HepG2 (cell line): ENCODE results near the gene MACROD2. TPM values are rescaled to one million over a fixed set of nuclear protein-coding genes. Genes with fewer than 3 reads are reported as not detected.

Experiments used
- ATAC-seq: fragments of 200-7000 bp; cut with Tn5 transposase; 3 replicates; pipeline ENCODE4 v1.9.1; 2020; ENCODE audit warnings: mild to moderate bottlenecking, moderate library complexity
- BruUV-seq: library from RNA; stranded (reverse); fragments of 400-500 nt; replicated peaks from 2 replicates; lab custom pipeline; 2021; lab: Mats Ljungman, UMichigan
- CTCF ChIA-PET: fragments of 300-600 bp; formaldehyde crosslinking; extraction: SDS; loops from one replicate; lab custom pipeline; 2021; ENCODE audit warnings: low total read pairs, inconsistent platforms, low intra/inter-chr PET ratio; lab: Yijun Ruan, JAX
- POLR2A ChIA-PET: fragments of 350-600 bp; sonication (Branson Sonifier 250); formaldehyde crosslinking; loops from one replicate; lab custom pipeline; 2020; ENCODE audit warnings: antibody characterized with exemption, inconsistent platforms; lab: Yijun Ruan, JAX
- DNase-seq: peaks from one replicate; pipeline ENCODE4 v3.0.0-alpha.2; 2015; ENCODE audit warnings: low spot score
- FAIRE-seq: peaks from 3 replicates; lab custom pipeline; 2011; peaks lifted over from hg19 to GRCh38; lab: Jason Lieb, UNC
- H2AFZ ChIP-seq: one replicate; pipeline ENCODE4 v1.6.1; 2011; ENCODE audit warnings: low read length, inconsistent platforms
- H3K27ac ChIP-seq: fragments of 300-600 bp; 3 replicates; pipeline ENCODE4 v1.8.0; 2011; ENCODE audit warnings: mixed run types, mild to moderate bottlenecking, mixed read lengths, low read length, inconsistent platforms; ENCODE audit not compliant: insufficient read depth; ENCODE audit errors: extremely low read length
- H3K27me3 ChIP-seq, 2 experiments: fragments of 200-600 bp in 1 of 2; 2 replicates in 1 of 2; 3 replicates in 1 of 2; pipeline versions ENCODE4 v1.6.0 to v1.8.0; 2011; ENCODE audit warnings: low read length in 2 of 2, mild to moderate bottlenecking in 2 of 2, moderate library complexity in 2 of 2, inconsistent platforms in 1 of 2; ENCODE audit not compliant: insufficient read depth in 2 of 2, control insufficient read depth in 1 of 2
- H3K36me3 ChIP-seq, 2 experiments: fragments of 200-600 bp in 1 of 2; replicated peaks in 1 of 2; 2 replicates in 1 of 2; 3 replicates in 1 of 2; pipeline versions ENCODE4 v1.5.1 to v1.8.0; 2011; ENCODE audit warnings: low read length in 2 of 2, inconsistent platforms in 1 of 2; ENCODE audit not compliant: insufficient read depth in 2 of 2, control insufficient read depth in 1 of 2
- H3K4me1 ChIP-seq: 2 replicates; pipeline ENCODE4 v1.5.1; 2012; ENCODE audit warnings: low read length, inconsistent platforms; ENCODE audit not compliant: insufficient read depth
- H3K4me2 ChIP-seq: 2 replicates; pipeline ENCODE4 v1.6.0; 2011; ENCODE audit warnings: low read depth, low read length, inconsistent platforms
- H3K4me3 ChIP-seq, 3 experiments: fragments of 200-600 bp in 1 of 3; sonication (generic), shearing (Covaris generic) in 1 of 3; replicated peaks in 1 of 3; 2 replicates each; pipeline ENCODE4 v1.5.1; 2011 to 2016; ENCODE audit warnings: low read length in 3 of 3, inconsistent platforms in 2 of 3, low read depth in 2 of 3, mild to moderate bottlenecking in 2 of 3, control low read depth in 1 of 3, mixed read lengths in 1 of 3; ENCODE audit not compliant: insufficient read depth in 1 of 3
- H3K79me2 ChIP-seq: one replicate; pipeline ENCODE4 v1.6.1; 2011; ENCODE audit warnings: low read length, inconsistent platforms; ENCODE audit not compliant: insufficient read depth
- H3K9ac ChIP-seq: 2 replicates; pipeline ENCODE4 v1.6.0; 2011; ENCODE audit warnings: mild to moderate bottlenecking, low read depth, low read length, inconsistent platforms; ENCODE audit not compliant: insufficient read depth
- H3K9me3 ChIP-seq: 2 replicates; pipeline ENCODE4 v1.5.1; 2012; ENCODE audit warnings: mild to moderate bottlenecking, low read length
- H4K20me1 ChIP-seq: 2 replicates; pipeline ENCODE4 v1.6.0; 2011; ENCODE audit warnings: inconsistent platforms, mild to moderate bottlenecking, low read length, moderate library complexity; ENCODE audit not compliant: insufficient read depth
- BCL6 ChIP-seq: IDR thresholded peaks from 2 replicates; pipeline ENCODE4 v1.6.1; 2016; ENCODE audit warnings: missing genetic modification reagents, missing compliant biosample characterization
- MXD4 ChIP-seq: IDR thresholded peaks from 2 replicates; pipeline ENCODE4 v1.6.1; 2016; ENCODE audit warnings: mild to moderate bottlenecking, missing biosample characterization, missing genetic modification reagents
- NR2C2 ChIP-seq: sonication (generic); formaldehyde crosslinking; IDR thresholded peaks from 2 replicates; pipeline ENCODE4 v1.4.0; 2020; ENCODE audit warnings: missing genetic modification reagents, mild to moderate bottlenecking, moderate library complexity, borderline replicate concordance
- ONECUT2 ChIP-seq: sonication (generic); formaldehyde crosslinking; IDR thresholded peaks from 2 replicates; pipeline ENCODE4 v1.4.0; 2020; ENCODE audit warnings: missing genetic modification reagents
- PCBP1 ChIP-seq: fragments of 200-400 bp; formaldehyde crosslinking; IDR thresholded peaks from 2 replicates; pipeline ENCODE4 v1.6.1; 2017; ENCODE audit warnings: mild to moderate bottlenecking, low read depth, low read length, borderline replicate concordance
- SP140L ChIP-seq: sonication (generic); formaldehyde crosslinking; IDR thresholded peaks from 2 replicates; pipeline ENCODE4 v1.4.0; 2020; ENCODE audit warnings: missing genetic modification reagents, borderline replicate concordance
- THYN1 ChIP-seq: sonication (generic); formaldehyde crosslinking; IDR thresholded peaks from 2 replicates; pipeline ENCODE4 v1.8.1; 2023; ENCODE audit warnings: low read depth, mild to moderate bottlenecking, moderate library complexity, missing genetic modification reagents, borderline replicate concordance
- ZNF136 ChIP-seq: sonication (generic); formaldehyde crosslinking; IDR thresholded peaks from 2 replicates; pipeline ENCODE4 v1.8.1; 2022; ENCODE audit warnings: low read depth, mild to moderate bottlenecking, moderate library complexity, missing genetic modification reagents
- ZNF326 ChIP-seq: sonication (generic); formaldehyde crosslinking; IDR thresholded peaks from 2 replicates; pipeline ENCODE4 v1.4.0; 2020; ENCODE audit warnings: missing genetic modification reagents, borderline replicate concordance
- ZNF350 ChIP-seq: sonication (generic); formaldehyde crosslinking; IDR thresholded peaks from 2 replicates; pipeline ENCODE4 v1.4.0; 2020; ENCODE audit warnings: mild to moderate bottlenecking, low read depth, missing genetic modification reagents, borderline replicate concordance
- ZNF768 ChIP-seq: sonication (generic); formaldehyde crosslinking; IDR thresholded peaks from 2 replicates; pipeline ENCODE4 v1.4.0; 2020; ENCODE audit warnings: missing genetic modification reagents
- ZSCAN25 ChIP-seq: sonication (generic); formaldehyde crosslinking; IDR thresholded peaks from 2 replicates; pipeline ENCODE4 v1.8.0; 2022; ENCODE audit warnings: mild to moderate bottlenecking, missing genetic modification reagents
- WGBS: methylation state at CpG from one replicate; pipeline ENCODE4 v1.1.6; 2017; ENCODE audit warnings: low lambda C conversion rate; 5-methylcytosine and 5-hydroxymethylcytosine counted together
- in situ Hi-C: cut with HindIII; loops from 2 replicates; pipeline ENCODE4 v1.10.0; 2017; ENCODE audit warnings: low pct_unique_long_range_greater_than_20kb; ENCODE audit not compliant: extremely low pct_ligation_motif_present
- intact Hi-C: fragments of 100-400 bp; cut with micrococcal nuclease; formaldehyde crosslinking; loops from one replicate; pipeline ENCODE4 v1.10.0; 2022; ENCODE audit not compliant: unreplicated experiment
- polyA plus RNA-seq, 8 experiments: library from polyadenylated mRNA; depleted of rRNA in 3 of 8; stranded (reverse) in 7 of 8; unstranded in 1 of 8; fragments of >200 nt; fragmentation: Illumina TruSeq in 4 of 8; extraction: Trizol in 4 of 8; gene quantifications; 2 replicates each; pipeline versions ENCODE4 v1.2.1 to v1.2.3, GENCODE V29; 2011 to 2016; ENCODE audit warnings: low read depth in 4 of 8, missing spikeins in 1 of 8, mixed read lengths in 1 of 8; ENCODE audit not compliant: insufficient read depth in 1 of 8
- total RNA-seq, 5 experiments: library from RNA; depleted of rRNA; stranded (reverse); fragments of >200 nt; fragmentation: Illumina TruSeq; extraction: Trizol; gene quantifications; 2 replicates each; pipeline ENCODE4 v1.2.3, GENCODE V29; 2016; ENCODE audit warnings: low read depth in 1 of 5
- TF ChIP-seq, protein P1 (sequence below): sonication (generic); formaldehyde crosslinking; IDR thresholded peaks from 2 replicates; pipeline ENCODE4 v1.4.0; 2020; ENCODE audit warnings: missing genetic modification reagents; ENCODE audit errors: not compliant biosample characterization
- TF ChIP-seq, protein P2 (sequence below): IDR thresholded peaks from 2 replicates; pipeline ENCODE4 v1.6.1; 2016; ENCODE audit warnings: low read depth, borderline replicate concordance
- TF ChIP-seq, protein P3 (sequence below): sonication (generic); formaldehyde crosslinking; IDR thresholded peaks from 2 replicates; pipeline ENCODE4 v1.5.0; 2020; ENCODE audit warnings: mild to moderate bottlenecking, missing genetic modification reagents
- TF ChIP-seq, protein P4 (sequence below): sonication (generic); formaldehyde crosslinking; IDR thresholded peaks from 2 replicates; pipeline ENCODE4 v1.9.0; 2021; ENCODE audit warnings: missing genetic modification reagents, borderline replicate concordance
- TF ChIP-seq, protein P5 (sequence below): IDR thresholded peaks from 2 replicates; pipeline ENCODE4 v1.6.1; 2016

Gene MACROD2
- total and polyA plus RNA-seq, 2 of the 13 experiments (the other 11 are each of a cell fraction or from before 2014, with no cell fraction given) = 0.13 to 0.51 TPM

- H3K4me1 ChIP-seq = no peaks in the 10 kb centered on the region
- no peak overlapping the region for H2AFZ ChIP-seq
- POLR2A ChIA-PET = no interaction called here
- DNase-seq (no peak), ATAC-seq (no peak), FAIRE-seq (no peak)
- H3K27ac ChIP-seq = no peak overlapping the region
- in situ Hi-C loops = no loop called here
- no TSS peak for BruUV-seq
- no peaks in the 10 kb centered on the region for H3K27me3 ChIP-seq
- H4K20me1 ChIP-seq = no peaks in the 10 kb centered on the region
- WGBS = 3% methylated on average over 1 of the region's 1 CpG
- H3K36me3 ChIP-seq = no peaks in the 10 kb centered on the region
- H3K9ac ChIP-seq = no peak overlapping the region
- H3K4me2 ChIP-seq = no peak overlapping the region
- 0 out of 2 replicates have a peak, but pooled peaks cover 4% of the 10 kb centered on the region for H3K9me3 ChIP-seq
- TF ChIP-seq, protein P1, sequence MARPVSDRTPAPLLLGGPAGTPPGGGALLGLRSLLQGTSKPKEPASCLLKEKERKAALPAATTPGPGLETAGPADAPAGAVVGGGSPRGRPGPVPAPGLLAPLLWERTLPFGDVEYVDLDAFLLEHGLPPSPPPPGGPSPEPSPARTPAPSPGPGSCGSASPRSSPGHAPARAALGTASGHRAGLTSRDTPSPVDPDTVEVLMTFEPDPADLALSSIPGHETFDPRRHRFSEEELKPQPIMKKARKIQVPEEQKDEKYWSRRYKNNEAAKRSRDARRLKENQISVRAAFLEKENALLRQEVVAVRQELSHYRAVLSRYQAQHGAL (CRISPR knock-in tag) = no peak
- TF ChIP-seq SP140L (CRISPR knock-in tag) (no peak), ZNF136 (CRISPR knock-in tag) (no peak), ZNF350 (CRISPR knock-in tag) (no peak), ONECUT2 (CRISPR knock-in tag) (no peak), ZSCAN25 (CRISPR knock-in tag) (no peak), BCL6 (CRISPR knock-in tag) (no peak), THYN1 (CRISPR knock-in tag) (no peak), PCBP1 (no peak), MXD4 (no peak), ZNF326 (CRISPR knock-in tag) (no peak), NR2C2 (CRISPR knock-in tag) (no peak), ZNF768 (CRISPR knock-in tag) (no peak)
- TF ChIP-seq, protein P2, sequence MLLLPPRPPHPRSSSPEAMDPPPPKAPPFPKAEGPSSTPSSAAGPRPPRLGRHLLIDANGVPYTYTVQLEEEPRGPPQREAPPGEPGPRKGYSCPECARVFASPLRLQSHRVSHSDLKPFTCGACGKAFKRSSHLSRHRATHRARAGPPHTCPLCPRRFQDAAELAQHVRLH (CRISPR knock-in tag) = no peak
- TF ChIP-seq, protein P3, sequence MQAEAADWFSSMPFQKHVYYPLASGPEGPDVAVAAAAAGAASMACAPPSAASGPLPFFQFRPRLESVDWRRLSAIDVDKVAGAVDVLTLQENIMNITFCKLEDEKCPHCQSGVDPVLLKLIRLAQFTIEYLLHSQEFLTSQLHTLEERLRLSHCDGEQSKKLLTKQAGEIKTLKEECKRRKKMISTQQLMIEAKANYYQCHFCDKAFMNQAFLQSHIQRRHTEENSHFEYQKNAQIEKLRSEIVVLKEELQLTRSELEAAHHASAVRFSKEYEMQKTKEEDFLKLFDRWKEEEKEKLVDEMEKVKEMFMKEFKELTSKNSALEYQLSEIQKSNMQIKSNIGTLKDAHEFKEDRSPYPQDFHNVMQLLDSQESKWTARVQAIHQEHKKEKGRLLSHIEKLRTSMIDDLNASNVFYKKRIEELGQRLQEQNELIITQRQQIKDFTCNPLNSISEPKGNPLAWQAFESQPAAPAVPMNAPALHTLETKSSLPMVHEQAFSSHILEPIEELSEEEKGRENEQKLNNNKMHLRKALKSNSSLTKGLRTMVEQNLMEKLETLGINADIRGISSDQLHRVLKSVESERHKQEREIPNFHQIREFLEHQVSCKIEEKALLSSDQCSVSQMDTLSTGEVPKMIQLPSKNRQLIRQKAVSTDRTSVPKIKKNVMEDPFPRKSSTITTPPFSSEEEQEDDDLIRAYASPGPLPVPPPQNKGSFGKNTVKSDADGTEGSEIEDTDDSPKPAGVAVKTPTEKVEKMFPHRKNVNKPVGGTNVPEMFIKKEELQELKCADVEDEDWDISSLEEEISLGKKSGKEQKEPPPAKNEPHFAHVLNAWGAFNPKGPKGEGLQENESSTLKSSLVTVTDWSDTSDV (CRISPR knock-in tag) = no peak
- TF ChIP-seq, protein P4, sequence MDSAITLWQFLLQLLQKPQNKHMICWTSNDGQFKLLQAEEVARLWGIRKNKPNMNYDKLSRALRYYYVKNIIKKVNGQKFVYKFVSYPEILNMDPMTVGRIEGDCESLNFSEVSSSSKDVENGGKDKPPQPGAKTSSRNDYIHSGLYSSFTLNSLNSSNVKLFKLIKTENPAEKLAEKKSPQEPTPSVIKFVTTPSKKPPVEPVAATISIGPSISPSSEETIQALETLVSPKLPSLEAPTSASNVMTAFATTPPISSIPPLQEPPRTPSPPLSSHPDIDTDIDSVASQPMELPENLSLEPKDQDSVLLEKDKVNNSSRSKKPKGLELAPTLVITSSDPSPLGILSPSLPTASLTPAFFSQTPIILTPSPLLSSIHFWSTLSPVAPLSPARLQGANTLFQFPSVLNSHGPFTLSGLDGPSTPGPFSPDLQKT (CRISPR knock-in tag) = no peak
- TF ChIP-seq, protein P5, sequence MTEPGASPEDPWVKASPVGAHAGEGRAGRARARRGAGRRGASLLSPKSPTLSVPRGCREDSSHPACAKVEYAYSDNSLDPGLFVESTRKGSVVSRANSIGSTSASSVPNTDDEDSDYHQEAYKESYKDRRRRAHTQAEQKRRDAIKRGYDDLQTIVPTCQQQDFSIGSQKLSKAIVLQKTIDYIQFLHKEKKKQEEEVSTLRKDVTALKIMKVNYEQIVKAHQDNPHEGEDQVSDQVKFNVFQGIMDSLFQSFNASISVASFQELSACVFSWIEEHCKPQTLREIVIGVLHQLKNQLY = no peak
- TF ChIP-seq, all 625 proteins: peak for 0
- H3K4me3 ChIP-seq = no peak overlapping the region
- CTCF ChIA-PET = no interaction called here
- no peaks in the 10 kb centered on the region for H3K79me2 ChIP-seq
- intact Hi-C loops = no loop called here
Measured at GRCh38 chr20:14583413-14583812, 588.1 kb downstream of the MACROD2 start.
